ENCODE measurements around the gene PRDM15.

The PRDM15 gene

DNA sequence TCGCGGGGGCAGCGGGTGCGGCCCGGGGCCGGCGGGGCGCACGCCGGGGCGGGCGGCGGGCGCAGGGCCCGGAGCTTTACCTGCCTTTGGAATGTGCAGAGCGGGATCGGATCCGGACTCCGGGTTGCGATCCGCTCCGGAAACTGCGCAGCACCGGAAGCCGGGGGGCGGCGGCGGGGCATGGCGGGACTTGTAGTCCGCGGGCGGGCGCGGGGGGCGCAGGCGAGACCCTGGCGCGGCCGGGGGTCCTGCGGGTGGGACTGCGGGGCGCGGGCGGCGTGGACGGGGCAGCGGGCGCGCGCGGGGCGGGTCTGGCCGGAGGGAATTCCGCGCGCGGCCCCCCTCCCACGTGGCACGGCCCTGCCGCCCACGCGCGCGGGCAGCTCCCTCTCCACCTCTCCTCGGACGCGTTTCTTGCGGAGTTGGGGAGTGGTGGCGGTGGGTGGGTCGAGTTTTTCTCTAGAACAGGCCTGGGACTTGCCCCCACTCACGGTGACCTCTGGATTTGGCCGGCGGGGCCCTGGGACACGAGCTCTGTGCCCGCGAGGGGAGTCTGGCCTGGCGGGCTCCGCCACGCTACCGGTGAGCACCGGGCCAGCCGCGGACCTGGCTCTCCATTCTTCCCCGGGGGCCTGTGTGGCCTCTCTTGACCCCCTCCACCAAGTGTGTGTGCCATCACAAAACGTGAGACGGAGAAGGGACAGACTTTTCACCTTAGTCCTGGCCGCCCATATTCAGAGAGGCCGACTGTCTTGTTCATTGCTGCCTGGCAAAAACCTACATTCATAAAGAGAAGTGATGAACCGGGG lies at the start of gene PRDM15:
TSS of gene PRDM15 (minus strand) at position 155 of the 809 bp plus-strand sequence. CDS start 18,981 bp downstream, outside the sequence.
- H3K4me1 ChIP-seq (ENCODE audit: insufficient read depth, low read length), result no peaks in the 10 kb centered on the region
- H3K9me3 ChIP-seq (ENCODE audit: control insufficient read depth, insufficient read depth, low read length), result no peaks in the 10 kb centered on the region
- H3K36me3 ChIP-seq (ENCODE audit: insufficient read depth, low read length), result no peaks in the 10 kb centered on the region
- H3K9ac ChIP-seq (ENCODE audit: low read depth, low read length), result peak within 1 kb of the TSS; percentile 91

DNA sequence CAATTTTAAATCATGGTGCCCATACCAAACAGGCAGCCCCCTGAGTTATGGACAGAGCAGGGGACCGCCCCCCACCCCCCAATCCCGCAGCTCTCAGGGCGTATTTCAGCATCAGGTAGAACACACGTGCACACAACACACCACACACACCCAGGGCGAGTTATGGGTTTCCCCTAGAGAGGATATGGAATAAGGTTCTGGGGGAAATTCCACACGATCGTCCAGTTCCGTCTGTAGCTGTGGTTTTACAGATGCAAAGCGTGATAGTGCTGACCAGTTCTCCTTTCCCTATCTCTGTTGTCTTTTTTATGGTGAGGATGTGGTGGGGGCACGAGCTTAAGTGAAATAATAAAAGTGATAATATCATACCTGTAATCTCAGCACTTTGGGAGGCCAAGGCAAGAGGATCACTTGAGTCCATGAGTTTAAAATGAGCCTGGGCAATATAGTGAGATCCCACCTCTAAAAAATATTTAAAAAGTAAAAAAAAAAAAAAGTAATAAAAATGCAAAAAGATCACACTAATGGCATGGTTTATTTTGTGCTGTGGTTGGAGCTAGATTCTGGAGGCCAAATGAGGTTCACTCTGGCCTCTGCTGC lies 49.6 kb upstream of the PRDM15 start:
- H3K36me3 ChIP-seq (ENCODE audit: insufficient read depth, low read length), result no peaks in the 10 kb centered on the region
- H3K9me3 ChIP-seq (ENCODE audit: control insufficient read depth, insufficient read depth, low read length), result no peaks in the 10 kb centered on the region
- no peak overlapping the region for H3K9ac ChIP-seq (ENCODE audit: low read depth, low read length)
- H3K4me1 ChIP-seq (ENCODE audit: insufficient read depth, low read length), result peaks cover 25% of the 10 kb centered on the region

DNA sequence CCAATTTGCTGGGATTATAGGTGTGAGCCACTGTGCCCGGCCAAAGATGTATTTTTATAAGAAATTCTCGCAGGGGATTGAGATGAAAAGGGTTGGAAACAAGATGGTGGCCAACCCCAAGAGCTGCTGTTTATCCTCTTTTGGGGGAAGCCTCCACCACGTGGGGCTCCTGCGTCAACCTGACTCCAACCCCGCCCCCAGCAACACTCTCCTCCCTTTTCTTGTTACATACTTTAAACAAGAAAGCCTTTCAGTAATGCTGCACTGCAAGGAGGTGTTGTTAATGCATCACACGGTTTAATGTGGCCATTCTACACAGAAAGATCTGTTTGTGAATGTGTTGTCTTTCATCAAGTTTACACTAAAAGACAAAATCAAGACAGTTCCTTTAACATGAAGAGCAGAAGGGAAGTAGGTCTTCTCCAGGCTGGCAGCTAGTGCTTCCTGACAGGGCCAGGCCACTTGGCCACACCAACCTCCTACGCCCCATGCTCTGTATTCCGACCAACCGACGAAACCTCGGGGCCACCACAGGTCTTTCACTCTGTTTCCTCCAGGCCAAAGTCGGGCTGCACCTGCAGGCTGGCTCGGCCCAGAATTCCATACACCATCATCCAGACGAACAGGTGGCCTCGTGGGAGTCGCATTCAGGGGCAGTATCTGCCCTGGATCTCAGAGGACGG lies 48.7 kb upstream of the PRDM15 start:
- Histone ChIP-seq H3K36me3 (ENCODE audit: insufficient read depth, low read length) (no peaks in the 10 kb centered on the region), H3K4me1 (ENCODE audit: insufficient read depth, low read length) (peaks cover 19% of the 10 kb centered on the region), H3K9ac (ENCODE audit: low read depth, low read length) (no peak overlapping the region), H3K9me3 (ENCODE audit: control insufficient read depth, insufficient read depth, low read length) (no peaks in the 10 kb centered on the region)

DNA sequence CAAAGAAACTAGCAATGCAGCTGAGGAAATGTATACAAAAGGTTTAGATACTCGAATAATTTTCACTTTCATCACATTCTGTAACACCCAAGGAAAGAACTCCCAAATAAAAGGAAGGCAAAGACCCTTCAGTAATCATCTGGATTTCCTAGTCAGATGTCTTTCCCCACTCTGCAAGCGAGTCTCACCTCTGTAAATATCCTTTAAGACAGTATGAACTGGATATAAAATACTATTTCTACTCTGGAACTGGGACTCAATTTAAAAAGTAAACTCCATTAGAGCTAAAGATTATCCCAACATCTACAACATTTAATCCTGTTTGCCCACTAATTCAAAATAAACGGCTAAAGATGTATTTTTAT lies 47.6 kb upstream of the PRDM15 start:
- no peak overlapping the region for H3K9ac ChIP-seq (ENCODE audit: low read depth, low read length)
- peaks cover 19% of the 10 kb centered on the region for H3K4me1 ChIP-seq (ENCODE audit: insufficient read depth, low read length)
- no peaks in the 10 kb centered on the region for H3K36me3 ChIP-seq (ENCODE audit: insufficient read depth, low read length)
- no peaks in the 10 kb centered on the region for H3K9me3 ChIP-seq (ENCODE audit: control insufficient read depth, insufficient read depth, low read length)

- Histone ChIP-seq H3K9ac (ENCODE audit: low read depth, low read length) (no peak overlapping the region), H3K36me3 (ENCODE audit: insufficient read depth, low read length) (no peaks in the 10 kb centered on the region), H3K9me3 (ENCODE audit: control insufficient read depth, insufficient read depth, low read length) (no peaks in the 10 kb centered on the region), H3K4me1 (ENCODE audit: insufficient read depth, low read length) (peaks cover 19% of the 10 kb centered on the region)
These were observed 47.1 kb upstream of the PRDM15 start for GRCh38 chr21:41926117-41926806.

DNA sequence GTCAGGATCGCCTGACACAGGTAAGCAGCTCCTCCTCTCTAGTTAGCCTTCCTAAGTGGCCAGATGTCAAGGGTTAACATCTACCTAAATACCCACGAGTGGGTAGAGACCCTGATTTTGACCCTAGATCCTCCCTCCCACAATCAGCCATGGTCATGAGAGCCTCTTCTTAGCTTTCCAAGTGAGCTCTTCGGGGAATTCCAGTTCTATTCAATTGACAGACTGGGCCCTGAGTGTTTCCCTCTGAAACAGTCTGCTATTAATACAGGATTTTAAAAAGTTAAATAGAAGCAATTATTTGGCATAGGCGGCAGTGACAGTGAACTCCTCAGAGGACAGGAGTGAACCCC lies 46.6 kb upstream of the PRDM15 start:
- Histone ChIP-seq H3K9me3 (ENCODE audit: control insufficient read depth, insufficient read depth, low read length) (no peaks in the 10 kb centered on the region), H3K9ac (ENCODE audit: low read depth, low read length) (no peak overlapping the region), H3K4me1 (ENCODE audit: insufficient read depth, low read length) (peaks cover 19% of the 10 kb centered on the region), H3K36me3 (ENCODE audit: insufficient read depth, low read length) (no peaks in the 10 kb centered on the region)

GRCh38 chr21:41924368-41924754 lies 45.2 kb upstream of the PRDM15 start:
- Histone ChIP-seq H3K9me3 (ENCODE audit: control insufficient read depth, insufficient read depth, low read length) (no peaks in the 10 kb centered on the region), H3K4me1 (ENCODE audit: insufficient read depth, low read length) (peaks cover 19% of the 10 kb centered on the region), H3K36me3 (ENCODE audit: insufficient read depth, low read length) (no peaks in the 10 kb centered on the region), H3K9ac (ENCODE audit: low read depth, low read length) (no peak overlapping the region)

DNA sequence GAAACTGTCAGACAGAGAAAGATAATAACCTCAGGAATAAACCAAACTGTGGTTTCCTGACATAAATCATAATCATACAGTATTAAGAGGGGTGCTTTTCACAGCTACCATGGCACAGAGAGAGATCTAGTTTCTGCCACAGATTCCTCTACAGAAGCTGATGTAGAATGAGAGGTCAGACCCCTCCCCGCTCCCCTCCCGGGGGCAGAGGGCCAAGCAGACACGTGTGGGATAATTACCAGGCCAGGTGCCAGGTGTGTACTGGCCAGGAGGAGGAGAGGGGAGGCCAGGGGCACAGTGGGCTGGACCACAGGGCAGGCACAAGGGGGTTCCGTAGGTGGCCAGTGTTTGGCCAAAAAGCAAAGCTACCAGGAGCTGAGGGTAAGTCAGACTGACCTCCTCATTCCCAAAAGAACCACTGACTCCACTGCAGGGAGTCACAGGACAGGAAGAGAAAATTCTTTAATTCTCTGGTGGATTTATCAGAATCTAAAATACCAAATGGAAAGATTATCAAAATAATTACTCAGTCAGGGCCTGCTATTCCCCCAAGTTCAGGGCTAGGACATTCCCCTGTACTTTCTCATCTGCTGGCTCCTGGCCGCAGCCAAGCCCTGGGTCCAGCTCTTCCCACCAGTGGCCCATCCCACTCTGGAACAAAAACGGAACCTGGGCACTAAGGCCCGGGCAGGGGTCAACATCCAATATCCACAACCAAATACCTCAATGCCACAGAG lies 44.7 kb upstream of the PRDM15 start:
- Histone ChIP-seq H3K36me3 (ENCODE audit: insufficient read depth, low read length) (no peaks in the 10 kb centered on the region), H3K9ac (ENCODE audit: low read depth, low read length) (no peak overlapping the region), H3K4me1 (ENCODE audit: insufficient read depth, low read length) (peaks cover 19% of the 10 kb centered on the region), H3K9me3 (ENCODE audit: control insufficient read depth, insufficient read depth, low read length) (no peaks in the 10 kb centered on the region)

DNA sequence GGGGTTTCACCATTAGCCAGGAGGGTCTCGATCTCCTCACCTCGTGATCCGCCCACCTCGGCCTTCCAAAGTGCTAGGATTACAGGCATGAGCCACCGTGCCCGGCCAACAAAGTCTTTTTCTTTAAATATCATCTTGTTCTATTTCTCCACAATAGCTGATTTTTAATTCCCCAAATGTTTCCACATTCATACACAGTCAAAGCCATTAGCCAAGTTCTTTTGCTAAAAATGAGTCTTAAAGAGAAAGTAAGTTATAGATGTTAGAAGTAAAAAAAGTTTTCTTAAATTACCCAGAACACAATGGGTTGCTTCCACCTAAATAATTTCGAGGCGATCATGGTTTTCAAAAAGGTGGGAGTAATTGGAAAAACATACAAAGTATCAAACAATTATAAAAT lies 44.0 kb upstream of the PRDM15 start:
- Histone ChIP-seq H3K9ac (ENCODE audit: low read depth, low read length) (no peak overlapping the region), H3K4me1 (ENCODE audit: insufficient read depth, low read length) (peaks cover 14% of the 10 kb centered on the region), H3K9me3 (ENCODE audit: control insufficient read depth, insufficient read depth, low read length) (no peaks in the 10 kb centered on the region), H3K36me3 (ENCODE audit: insufficient read depth, low read length) (no peaks in the 10 kb centered on the region)

- H3K36me3 ChIP-seq (ENCODE audit: insufficient read depth, low read length), result no peaks in the 10 kb centered on the region; the same call in 1 of the 2 replicates
- H3K9ac ChIP-seq (ENCODE audit: low read depth, low read length), result no peak overlapping the region
- no peaks in the 10 kb centered on the region for H3K9me3 ChIP-seq (ENCODE audit: control insufficient read depth, insufficient read depth, low read length)
- H3K4me1 ChIP-seq (ENCODE audit: insufficient read depth, low read length), result peaks cover 5% of the 10 kb centered on the region; the same call in 1 of the 2 replicates
These were observed 41.9 kb upstream of the PRDM15 start for GRCh38 chr21:41921021-41921420.

DNA sequence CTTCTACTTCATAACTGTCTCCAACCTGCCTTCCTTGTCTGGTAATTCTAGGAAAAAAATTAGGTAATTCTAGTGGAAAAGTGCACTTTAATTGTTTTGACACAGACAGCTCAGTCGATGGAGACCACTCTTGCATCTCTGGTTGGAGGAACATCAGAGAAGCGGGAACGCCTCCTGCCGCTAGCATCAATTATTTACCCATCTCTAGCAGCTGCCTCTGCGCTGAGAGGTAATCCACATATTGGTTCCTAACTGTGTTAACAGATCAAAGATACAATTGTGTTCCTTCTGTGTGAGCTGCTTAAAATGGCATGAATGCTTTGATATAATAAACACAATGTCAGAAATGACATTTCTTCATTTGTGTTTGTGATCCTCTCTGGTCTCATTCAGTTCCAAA lies 41.3 kb upstream of the PRDM15 start:
- Histone ChIP-seq H3K36me3 (ENCODE audit: insufficient read depth, low read length) (no peaks in the 10 kb centered on the region; the same call in 1 of the 2 replicates), H3K9ac (ENCODE audit: low read depth, low read length) (no peak overlapping the region), H3K9me3 (ENCODE audit: control insufficient read depth, insufficient read depth, low read length) (no peaks in the 10 kb centered on the region)

DNA sequence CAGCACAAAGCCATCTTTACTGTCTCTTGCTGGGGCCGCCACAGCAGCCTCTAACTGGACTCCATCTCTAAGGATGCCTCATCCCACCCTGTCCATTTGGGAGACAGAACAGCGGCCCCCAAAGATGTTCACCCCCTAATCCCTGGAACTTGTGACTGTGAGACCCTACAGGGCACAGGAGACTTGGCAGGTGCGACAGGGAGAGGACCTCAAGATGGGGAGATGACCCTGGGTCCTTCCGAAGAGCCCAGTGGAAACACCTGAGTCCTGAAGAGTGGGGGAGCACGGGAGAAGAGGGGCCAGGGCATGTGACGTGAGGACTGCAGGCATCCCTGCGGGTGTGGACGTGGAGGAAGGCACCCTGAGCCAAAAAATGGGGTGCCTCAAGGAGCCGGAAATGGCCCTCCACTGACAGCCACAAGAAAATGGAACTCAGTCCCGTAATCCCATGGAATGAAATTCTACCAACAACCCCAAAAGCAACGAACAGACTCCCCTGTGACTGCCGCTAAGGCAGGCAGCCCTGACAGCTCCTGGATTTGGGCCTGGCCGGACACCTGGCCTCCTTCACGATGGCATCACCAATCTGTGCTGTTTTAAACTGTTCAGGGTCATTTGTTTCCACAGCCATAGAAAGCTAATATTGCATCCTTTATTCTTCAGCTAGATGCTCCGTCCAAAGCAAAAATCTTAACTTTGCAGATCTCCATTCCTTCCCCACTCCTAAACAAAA lies 40.7 kb upstream of the PRDM15 start:
- no peaks in the 10 kb centered on the region for H3K9me3 ChIP-seq (ENCODE audit: control insufficient read depth, insufficient read depth, low read length)
- H3K9ac ChIP-seq (ENCODE audit: low read depth, low read length), result no peak overlapping the region

More for the DNA sequence above, 41.3 kb upstream of the PRDM15 start:
- H3K4me1 ChIP-seq (ENCODE audit: insufficient read depth, low read length), result no peaks in the 10 kb centered on the region

GRCh38 chr21:41918561-41919358 lies 39.6 kb upstream of the PRDM15 start:
- H3K9me3 ChIP-seq (ENCODE audit: control insufficient read depth, insufficient read depth, low read length), result no peaks in the 10 kb centered on the region
- no peak overlapping the region for H3K9ac ChIP-seq (ENCODE audit: low read depth, low read length)
- H3K36me3 ChIP-seq (ENCODE audit: insufficient read depth, low read length), result no peaks in the 10 kb centered on the region; the same call in 1 of the 2 replicates
- no peaks in the 10 kb centered on the region for H3K4me1 ChIP-seq (ENCODE audit: insufficient read depth, low read length)

More for the DNA sequence above, 40.7 kb upstream of the PRDM15 start:
- H3K4me1 ChIP-seq (ENCODE audit: insufficient read depth, low read length), result no peaks in the 10 kb centered on the region
- no peaks in the 10 kb centered on the region; the same call in 1 of the 2 replicates for H3K36me3 ChIP-seq (ENCODE audit: insufficient read depth, low read length)

Data from ES-I3 (cell line).